Esophagus (tissue), 2 donors: Measurements from ENCODE around the gene TBX5. TPM values are rescaled to one million over a fixed set of nuclear protein-coding genes. Genes with fewer than 3 reads are reported as not detected.

ENCODE experiments used
- H3K27ac ChIP-seq, 2 donors: one replicate each; pipeline ENCODE4 v1.5.1; 2013; ENCODE audit warnings: low read depth in 2 of 2, mild to moderate bottlenecking in 2 of 2, inconsistent platforms in 1 of 2, low read length in 1 of 2, moderate library complexity in 1 of 2
- H3K27me3 ChIP-seq, 2 donors: one replicate each; pipeline ENCODE4 v1.6.1; 2013; ENCODE audit warnings: low read length in 2 of 2, control low read depth in 1 of 2, mild to moderate bottlenecking in 1 of 2; ENCODE audit not compliant: insufficient read depth in 2 of 2, control insufficient read depth in 1 of 2
- H3K36me3 ChIP-seq, 2 donors: one replicate each; pipeline ENCODE4 v1.6.1; 2013; ENCODE audit warnings: low read length in 1 of 2; ENCODE audit not compliant: control insufficient read depth in 2 of 2, insufficient read depth in 2 of 2
- H3K4me1 ChIP-seq, 2 donors: one replicate each; pipeline ENCODE4 v1.6.1; 2013; ENCODE audit warnings: low read length in 1 of 2; ENCODE audit not compliant: control insufficient read depth in 2 of 2, insufficient read depth in 2 of 2
- H3K4me3 ChIP-seq, 2 donors: one replicate each; pipeline ENCODE4 v1.5.1; 2013; ENCODE audit warnings: low read length in 2 of 2, mild to moderate bottlenecking in 2 of 2, low read depth in 1 of 2, moderate library complexity in 1 of 2
- H3K9me3 ChIP-seq, 2 donors: one replicate each; pipeline ENCODE4 v1.6.1; 2013; ENCODE audit warnings: mild to moderate bottlenecking in 2 of 2, low read depth in 1 of 2, low read length in 1 of 2, moderate library complexity in 1 of 2; ENCODE audit not compliant: control insufficient read depth in 2 of 2, insufficient read depth in 1 of 2
- WGBS, 2 donors: extraction: QIAGEN DNeasy Blood & Tissue Kit; methylation state at CpG; one replicate each; pipeline ENCODE4 v1.1.7; 2013; 5-methylcytosine and 5-hydroxymethylcytosine counted together
- polyA plus RNA-seq, 2 donors: library from polyadenylated mRNA; stranded (reverse); fragments of 200-250 nt; gene quantifications; one replicate each; pipeline ENCODE4 v1.2.3, GENCODE V29; 2013
- donor health status: healthy with polysubstance abuse.
- donor health status: Bipolar disorder and iron deficiency.

The TBX5 gene
- polyA plus RNA-seq, result 1 to 10 TPM in 1 of 2 donors, under 1 TPM in 1; 0.51 to 1.2 TPM

GRCh38 chr12:114405519-114406271 lies at the start of gene TBX5:
Gene TBX5, minus strand, starts transcription at chr12:114406144. Its CDS starts 2,246 bp downstream, at chr12:114403898.
- H3K36me3 ChIP-seq, result no peaks in the 10 kb centered on the region
- peaks cover 18 to 33% of the 10 kb centered on the region in 2 donors for H3K27me3 ChIP-seq
- peak within 1 kb of the TSS; percentile 22 to 50 for H3K4me3 ChIP-seq
- WGBS, 2 donors, result 3% methylated on average over 39 of the region's 39 CpGs
- peaks cover 0 to 5% of the 10 kb centered on the region in 2 donors for H3K9me3 ChIP-seq
- H3K4me1 ChIP-seq, result peaks cover 3 to 4% of the 10 kb centered on the region in 2 donors
- H3K27ac ChIP-seq, result peak within 1 kb of the TSS; percentile 51 to 71

GRCh38 chr12:114451657-114452056 lies 45.7 kb upstream of the TBX5 start:
- no peaks in the 10 kb centered on the region for H3K9me3 ChIP-seq
- 38 to 51% methylated on average over 2 of the region's 2 CpGs for WGBS, 2 donors
- peaks cover 13 to 14% of the 10 kb centered on the region in 2 donors for H3K27me3 ChIP-seq

GRCh38 chr12:114450515-114451300 lies 44.8 kb upstream of the TBX5 start:
- no peaks in the 10 kb centered on the region for H3K4me1 ChIP-seq
- WGBS, 2 donors, result 18% methylated on average over 7 of the region's 7 CpGs
- H3K9me3 ChIP-seq, result no peaks in the 10 kb centered on the region
- H3K4me3 ChIP-seq, result no peak overlapping the region
- no peaks in the 10 kb centered on the region for H3K36me3 ChIP-seq
- peaks cover 14% of the 10 kb centered on the region in 2 donors for H3K27me3 ChIP-seq
- H3K27ac ChIP-seq, result no peak overlapping the region

More at GRCh38 chr12:114451657-114452056, 45.7 kb upstream of the TBX5 start:
- no peak overlapping the region for H3K27ac ChIP-seq
- no peaks in the 10 kb centered on the region for H3K4me1 ChIP-seq
- H3K4me3 ChIP-seq, result no peak overlapping the region
- H3K36me3 ChIP-seq, result no peaks in the 10 kb centered on the region

GRCh38 chr12:114450019-114450418 lies 44.1 kb upstream of the TBX5 start:
- Histone ChIP-seq H3K36me3 (no peaks in the 10 kb centered on the region), H3K27me3 (peaks cover 14 to 15% of the 10 kb centered on the region in 2 donors), H3K9me3 (no peaks in the 10 kb centered on the region), H3K4me3 (no peak overlapping the region), H3K4me1 (no peaks in the 10 kb centered on the region), H3K27ac (no peak overlapping the region)
- WGBS, 2 donors, result 28 to 33% methylated on average over 5 of the region's 5 CpGs

DNA sequence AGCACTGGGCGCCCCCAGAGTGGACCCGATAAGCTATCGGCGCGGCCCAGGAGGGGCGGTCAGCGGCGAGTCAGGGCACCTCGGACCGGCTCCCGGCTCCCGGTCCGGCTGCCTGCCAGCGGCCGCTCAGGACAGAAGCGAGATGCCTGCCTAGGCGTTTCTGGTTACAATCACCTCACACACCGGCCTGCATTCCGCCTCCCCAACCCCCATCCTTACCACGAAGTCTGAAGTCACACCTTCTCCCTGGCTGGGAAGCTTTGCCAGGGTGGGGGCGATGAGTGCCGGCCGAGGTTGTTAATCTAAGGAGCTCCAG lies 42.6 kb upstream of the TBX5 start:
- Histone ChIP-seq H3K27ac (no peak overlapping the region), H3K4me3 (no peak overlapping the region), H3K4me1 (no peaks in the 10 kb centered on the region), H3K36me3 (no peaks in the 10 kb centered on the region), H3K9me3 (no peaks in the 10 kb centered on the region), H3K27me3 (peaks cover 14 to 26% of the 10 kb centered on the region in 2 donors)
- 11 to 18% methylated on average over 23 of the region's 23 CpGs for WGBS, 2 donors

DNA sequence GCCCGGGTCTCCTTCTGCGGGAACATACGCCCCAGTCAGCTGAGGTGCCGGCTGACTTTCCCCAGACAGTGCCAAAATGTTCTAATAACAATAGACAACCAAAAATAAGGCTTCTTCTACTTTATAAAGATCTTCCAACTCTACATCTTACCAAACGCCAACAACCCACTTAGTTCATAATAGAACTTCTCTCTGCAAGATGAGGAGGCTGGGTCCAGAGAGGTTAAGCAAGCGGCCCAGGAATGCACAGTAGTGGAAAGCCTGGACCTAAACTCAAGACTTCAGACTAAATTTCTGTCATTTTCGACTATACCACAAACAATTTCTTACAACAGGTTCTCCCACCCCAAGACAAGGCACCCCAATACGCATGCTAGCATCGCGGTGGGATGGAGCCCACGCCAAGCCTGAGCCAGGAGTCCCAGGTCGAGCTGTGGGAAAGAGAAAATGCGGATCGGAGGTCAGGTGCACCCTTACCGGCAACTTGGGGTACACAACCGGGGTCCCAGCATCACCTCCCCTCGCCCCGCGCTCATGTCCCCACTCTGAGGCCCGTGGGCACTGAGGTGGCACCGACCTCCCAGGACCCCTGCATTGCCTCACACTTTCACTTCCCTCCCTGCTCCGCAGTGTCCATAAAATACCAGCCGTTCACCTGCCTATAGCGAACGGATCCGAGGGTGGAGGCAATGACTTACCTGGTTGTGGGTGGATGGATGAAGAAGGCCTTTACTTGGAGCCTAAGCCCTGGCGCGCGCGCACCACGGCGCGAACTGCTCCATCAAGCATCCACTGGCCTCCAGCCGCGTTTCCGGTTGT lies 42.1 kb upstream of the TBX5 start:
- H3K4me3 ChIP-seq, result no peak overlapping the region
- no peak overlapping the region for H3K27ac ChIP-seq
- peaks cover 14 to 31% of the 10 kb centered on the region in 2 donors for H3K27me3 ChIP-seq
- H3K36me3 ChIP-seq, result no peaks in the 10 kb centered on the region
- no peaks in the 10 kb centered on the region for H3K4me1 ChIP-seq
- WGBS, 2 donors, result 17 to 18% methylated on average over 36 of the region's 36 CpGs
- H3K9me3 ChIP-seq, result no peaks in the 10 kb centered on the region

- Histone ChIP-seq H3K27me3 (peaks cover 14 to 34% of the 10 kb centered on the region in 2 donors), H3K4me3 (no peak overlapping the region)
- 6 to 8% methylated on average over 37 of the region's 37 CpGs for WGBS, 2 donors
Measured at GRCh38 chr12:114447274-114447716, 41.4 kb upstream of the TBX5 start.

GRCh38 chr12:114445401-114446323 lies 39.7 kb upstream of the TBX5 start:
- Histone ChIP-seq H3K4me3 (no peak overlapping the region), H3K27me3 (peaks cover 25 to 39% of the 10 kb centered on the region in 2 donors), H3K9me3 (peaks cover 0 to 3% of the 10 kb centered on the region in 2 donors), H3K4me1 (no peaks in the 10 kb centered on the region), H3K27ac (no peak overlapping the region), H3K36me3 (no peaks in the 10 kb centered on the region)
- 8 to 13% methylated on average over 32 of the region's 32 CpGs for WGBS, 2 donors

More at GRCh38 chr12:114447274-114447716, 41.4 kb upstream of the TBX5 start:
- no peaks in the 10 kb centered on the region for H3K9me3 ChIP-seq
- no peaks in the 10 kb centered on the region for H3K4me1 ChIP-seq
- H3K36me3 ChIP-seq, result no peaks in the 10 kb centered on the region
- no peak overlapping the region for H3K27ac ChIP-seq
